ENCODE results near the gene GHDC. TPM values are rescaled to one million over a fixed set of nuclear protein-coding genes. Genes with fewer than 3 reads are reported as not detected.
"Not testable (repeated sequence)": the region's sequence is repeated elsewhere in the genome, so short reads cannot be mapped to it uniquely, and the experiment has no call there.

The GHDC gene, protein sequence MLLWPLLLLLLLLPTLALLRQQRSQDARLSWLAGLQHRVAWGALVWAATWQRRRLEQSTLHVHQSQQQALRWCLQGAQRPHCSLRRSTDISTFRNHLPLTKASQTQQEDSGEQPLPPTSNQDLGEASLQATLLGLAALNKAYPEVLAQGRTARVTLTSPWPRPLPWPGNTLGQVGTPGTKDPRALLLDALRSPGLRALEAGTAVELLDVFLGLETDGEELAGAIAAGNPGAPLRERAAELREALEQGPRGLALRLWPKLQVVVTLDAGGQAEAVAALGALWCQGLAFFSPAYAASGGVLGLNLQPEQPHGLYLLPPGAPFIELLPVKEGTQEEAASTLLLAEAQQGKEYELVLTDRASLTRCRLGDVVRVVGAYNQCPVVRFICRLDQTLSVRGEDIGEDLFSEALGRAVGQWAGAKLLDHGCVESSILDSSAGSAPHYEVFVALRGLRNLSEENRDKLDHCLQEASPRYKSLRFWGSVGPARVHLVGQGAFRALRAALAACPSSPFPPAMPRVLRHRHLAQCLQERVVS
- total RNA-seq (1 to 10 TPM; 4.7 to 9.4 (median 7.0) TPM), polyA plus RNA-seq (10 to 100 TPM in 1 of 3 donors, 1 to 10 TPM in 2; 6.8 to 11.5 (median 8.8) TPM)
- long read RNA-seq, donor 1, partial matches to known transcripts: 5 of 7 reads
- long read RNA-seq, donor 1, other reads (novel, unspliced or antisense): 0 of 7 reads
- long read RNA-seq, donor 2, partial matches to known transcripts: 5 of 6 reads
- long read RNA-seq, donor 2, other reads (novel, unspliced or antisense): 0 of 6 reads

DNA sequence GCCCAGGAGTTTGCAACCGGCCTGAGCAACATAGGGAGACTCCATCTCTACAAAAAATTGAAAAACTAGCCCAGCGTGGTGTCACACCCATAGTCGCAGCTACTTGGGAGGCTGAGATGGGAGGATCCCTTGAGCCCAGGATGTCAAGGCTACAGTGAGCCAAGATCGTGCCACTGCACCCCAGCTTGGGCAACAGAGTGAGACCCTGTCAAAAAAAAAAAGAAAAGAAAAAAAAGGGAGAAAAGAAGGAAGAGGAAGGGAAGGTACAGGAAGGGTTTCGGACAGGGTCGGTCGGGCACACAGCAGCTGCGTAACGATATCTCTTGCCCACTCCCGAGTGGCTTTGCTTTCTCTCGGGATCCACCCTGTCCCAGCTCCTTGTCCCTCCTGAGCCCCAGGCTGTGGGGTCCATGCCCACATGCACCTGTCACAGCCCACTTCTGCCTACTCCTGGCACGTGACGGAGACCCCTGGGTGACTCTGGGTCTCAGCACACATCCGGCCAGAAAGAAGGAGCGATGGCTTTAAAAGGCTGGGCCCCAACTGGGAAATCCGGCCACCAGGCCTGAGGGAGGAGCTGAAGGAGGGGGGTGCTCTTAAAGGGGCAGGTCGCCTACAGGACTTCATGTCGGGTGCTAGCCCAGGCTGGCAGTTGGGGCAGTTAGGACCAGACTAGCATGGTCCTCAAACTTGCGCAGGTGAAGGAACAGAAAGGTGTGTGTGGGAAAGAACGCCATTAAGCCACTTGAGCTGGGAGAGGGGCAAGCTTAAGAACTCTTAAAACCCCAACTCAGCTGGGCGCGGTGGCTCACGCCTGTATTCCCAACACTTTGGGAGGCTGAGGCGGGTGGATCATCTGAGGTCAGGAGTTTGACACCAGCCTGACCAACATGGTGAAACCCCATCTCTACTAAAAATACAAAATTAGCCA is at the start of gene GHDC:
GHDC (minus strand) TSS at position 526 of the 931 bp plus-strand sequence. CDS start 913 bp downstream, outside the sequence.
- no peaks in the 10 kb centered on the region for H3K9me3 ChIP-seq
- DNase-seq: peak; percentile 83 to 92
- H3K27me3 ChIP-seq (ENCODE audit: insufficient read depth in 3 of 3, low read length in 2 of 3): no peaks in the 10 kb centered on the region
- H3K27ac ChIP-seq: peak within 1 kb of the TSS; percentile 81
- peak; percentile 92 to 98 (median 96) for ATAC-seq
- TF ChIP-seq, protein P1, sequence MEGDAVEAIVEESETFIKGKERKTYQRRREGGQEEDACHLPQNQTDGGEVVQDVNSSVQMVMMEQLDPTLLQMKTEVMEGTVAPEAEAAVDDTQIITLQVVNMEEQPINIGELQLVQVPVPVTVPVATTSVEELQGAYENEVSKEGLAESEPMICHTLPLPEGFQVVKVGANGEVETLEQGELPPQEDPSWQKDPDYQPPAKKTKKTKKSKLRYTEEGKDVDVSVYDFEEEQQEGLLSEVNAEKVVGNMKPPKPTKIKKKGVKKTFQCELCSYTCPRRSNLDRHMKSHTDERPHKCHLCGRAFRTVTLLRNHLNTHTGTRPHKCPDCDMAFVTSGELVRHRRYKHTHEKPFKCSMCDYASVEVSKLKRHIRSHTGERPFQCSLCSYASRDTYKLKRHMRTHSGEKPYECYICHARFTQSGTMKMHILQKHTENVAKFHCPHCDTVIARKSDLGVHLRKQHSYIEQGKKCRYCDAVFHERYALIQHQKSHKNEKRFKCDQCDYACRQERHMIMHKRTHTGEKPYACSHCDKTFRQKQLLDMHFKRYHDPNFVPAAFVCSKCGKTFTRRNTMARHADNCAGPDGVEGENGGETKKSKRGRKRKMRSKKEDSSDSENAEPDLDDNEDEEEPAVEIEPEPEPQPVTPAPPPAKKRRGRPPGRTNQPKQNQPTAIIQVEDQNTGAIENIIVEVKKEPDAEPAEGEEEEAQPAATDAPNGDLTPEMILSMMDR (IDR thresholded peaks at IDR 0.05): no peak
- peak within 1 kb of the TSS; percentile 68 for H3K4me3 ChIP-seq
- peaks cover 12% of the 10 kb centered on the region for H3K4me1 ChIP-seq
- intact Hi-C loops (cut with DNase I): no loop called here
- peaks cover 0 to 6% of the 10 kb centered on the region in 2 donors for H3K36me3 ChIP-seq (ENCODE audit: insufficient read depth in 1 of 2, low read depth in 1 of 2)
- WGBS, 3 donors: 16 to 20% (median 16%) methylated on average over 24 of the region's 24 CpGs

DNA sequence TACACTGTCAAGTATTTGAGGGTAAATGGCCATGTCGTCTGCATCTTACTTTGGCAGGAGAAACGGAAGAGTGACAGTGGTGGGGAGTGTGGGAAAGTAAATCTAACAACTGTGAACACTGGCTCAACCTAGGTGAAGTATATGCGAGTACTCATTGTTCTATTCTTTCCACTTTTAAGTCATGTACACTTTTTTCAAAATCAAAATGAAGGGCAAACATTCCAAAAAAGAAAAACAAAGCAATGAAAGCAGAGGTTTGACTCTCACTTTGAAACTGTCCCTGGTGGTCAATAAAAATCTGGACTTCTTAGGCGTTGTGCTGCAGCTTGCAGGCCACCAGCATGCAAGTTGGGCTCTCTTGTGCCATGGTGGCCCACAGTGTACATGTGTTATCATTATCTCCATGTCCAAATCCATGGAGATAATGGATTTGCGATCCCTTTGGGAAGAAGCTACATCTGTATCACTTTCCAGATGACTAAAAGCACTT is 49.2 kb upstream of the GHDC start:
- Histone ChIP-seq H3K27ac (peak overlapping the region; percentile 20), H3K9me3 (no peaks in the 10 kb centered on the region), H3K36me3 (ENCODE audit: insufficient read depth in 1 of 2, low read depth in 1 of 2) (no peaks in the 10 kb centered on the region), H3K4me3 (no peak overlapping the region), H3K4me1 (peaks cover 38% of the 10 kb centered on the region), H3K27me3 (ENCODE audit: insufficient read depth in 3 of 3, low read length in 2 of 3) (no peaks in the 10 kb centered on the region)
- DNase-seq (no peak), ATAC-seq (peak in 1 of 4 donors; percentile 44)
- intact Hi-C loops (cut with DNase I): no loop called here
- TF ChIP-seq, protein P1 (IDR thresholded peaks at IDR 0.05): no peak
- 42 to 67% (median 44%) methylated on average over 5 of the region's 5 CpGs for WGBS, 3 donors

DNA sequence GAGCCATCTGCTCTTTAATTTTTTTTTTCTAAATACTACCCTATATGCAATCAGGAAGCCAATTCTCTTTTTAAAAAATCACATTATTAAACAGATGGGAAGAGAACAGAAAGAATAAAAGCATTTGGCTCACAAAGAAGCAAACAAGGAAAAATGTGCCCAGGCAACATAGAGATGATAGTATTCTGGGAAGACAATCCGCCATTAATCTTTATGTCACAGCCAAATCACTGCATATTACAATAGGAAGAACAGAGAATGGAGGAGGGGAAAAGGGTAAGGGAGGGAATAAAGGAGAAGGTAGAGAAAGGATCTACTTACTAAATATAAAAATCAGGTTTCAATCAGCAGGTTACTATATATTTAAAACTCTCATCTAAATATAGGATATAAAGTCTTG is 47.6 kb upstream of the GHDC start:
- DNase-seq: no peak

DNA sequence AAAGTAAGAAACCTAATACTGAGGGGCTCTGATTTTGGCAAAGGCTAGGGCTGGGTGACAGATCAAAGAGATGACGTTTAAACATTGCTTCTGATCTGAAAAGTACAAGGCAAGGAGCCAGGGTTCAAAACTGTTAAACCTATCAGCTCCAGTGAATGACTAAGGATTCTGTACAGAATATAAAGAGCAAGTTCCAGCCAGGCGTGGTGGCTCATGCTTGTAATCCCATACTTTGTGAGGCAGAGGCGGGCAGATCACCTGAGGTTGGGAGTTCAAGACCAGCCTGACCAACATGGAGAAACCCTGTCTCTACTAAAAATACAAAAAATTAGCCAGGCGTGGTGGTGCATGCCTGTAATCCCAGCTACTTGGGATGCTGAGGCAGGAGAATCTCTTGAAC is 46.6 kb upstream of the GHDC start:
- ATAC-seq; H3K27me3 ChIP-seq (ENCODE audit: insufficient read depth in 3 of 3, low read length in 2 of 3); DNase-seq; H3K36me3 ChIP-seq (ENCODE audit: insufficient read depth in 1 of 2, low read depth in 1 of 2); H3K9me3 ChIP-seq; intact Hi-C loops (cut with DNase I); H3K4me3 ChIP-seq; H3K27ac ChIP-seq: not testable (repeated sequence)
- peaks cover 22% of the 10 kb centered on the region for H3K4me1 ChIP-seq
- 71 to 78% (median 77%) methylated on average over 4 of the region's 4 CpGs for WGBS, 3 donors

More for the DNA sequence above, 47.6 kb upstream of the GHDC start:
- Histone ChIP-seq H3K4me1 (peaks cover 31% of the 10 kb centered on the region), H3K27ac (no peak overlapping the region), H3K27me3 (ENCODE audit: insufficient read depth in 3 of 3, low read length in 2 of 3) (no peaks in the 10 kb centered on the region), H3K4me3 (no peak overlapping the region), H3K9me3 (no peaks in the 10 kb centered on the region), H3K36me3 (ENCODE audit: insufficient read depth in 1 of 2, low read depth in 1 of 2) (no peaks in the 10 kb centered on the region)
- TF ChIP-seq, protein P1 (IDR thresholded peaks at IDR 0.05): no peak
- intact Hi-C loops (cut with DNase I): no loop called here
- WGBS, 3 donors: 82 to 97% (median 86%) methylated on average over 1 of the region's 1 CpG
- no peak for ATAC-seq

Data from psoas muscle (tissue), 8 donors.